ENCODE results near the gene MTFP1.

MTFP1 gene

GRCh38 chr22:30404307-30404706 lies 21.3 kb upstream of the MTFP1 start:
- H3K4me3 ChIP-seq (ENCODE audit: low read depth, low read length): no peak overlapping the region
- TF ChIP-seq CTCF (IDR thresholded peaks at IDR 0.05; ENCODE audit: low read depth, low read length, missing control alignments): no peak
- no peak for DNase-seq (ENCODE audit: low read depth)

- TF ChIP-seq CTCF (IDR thresholded peaks at IDR 0.05; ENCODE audit: low read depth, low read length, missing control alignments): no peak
Observed at GRCh38 chr22:30405731-30406130, 19.8 kb upstream of the MTFP1 start.

GRCh38 chr22:30406400-30406799 lies 19.2 kb upstream of the MTFP1 start:
- DNase-seq (ENCODE audit: low read depth): no peak
- H3K4me3 ChIP-seq (ENCODE audit: low read depth, low read length): no peak overlapping the region
- TF ChIP-seq CTCF (IDR thresholded peaks at IDR 0.05; ENCODE audit: low read depth, low read length, missing control alignments): no peak

More at GRCh38 chr22:30405731-30406130, 19.8 kb upstream of the MTFP1 start:
- H3K4me3 ChIP-seq (ENCODE audit: low read depth, low read length): no peak overlapping the region
- no peak for DNase-seq (ENCODE audit: low read depth)

GRCh38 chr22:30408388-30409102 lies 17.0 kb upstream of the MTFP1 start:
- no peak for DNase-seq (ENCODE audit: low read depth)
- no peak overlapping the region for H3K4me3 ChIP-seq (ENCODE audit: low read depth, low read length)
- TF ChIP-seq CTCF (IDR thresholded peaks at IDR 0.05; ENCODE audit: low read depth, low read length, missing control alignments): no peak

GRCh38 chr22:30411780-30412179 lies 13.8 kb upstream of the MTFP1 start:
- TF ChIP-seq CTCF (IDR thresholded peaks at IDR 0.05; ENCODE audit: low read depth, low read length, missing control alignments): no peak

GRCh38 chr22:30413001-30413400 lies 12.6 kb upstream of the MTFP1 start:
- no peak for TF ChIP-seq CTCF (IDR thresholded peaks at IDR 0.05; ENCODE audit: low read depth, low read length, missing control alignments)
- DNase-seq (ENCODE audit: low read depth): no peak

More at GRCh38 chr22:30411780-30412179, 13.8 kb upstream of the MTFP1 start:
- no peak for DNase-seq (ENCODE audit: low read depth)
- no peak overlapping the region for H3K4me3 ChIP-seq (ENCODE audit: low read depth, low read length)

More at GRCh38 chr22:30413001-30413400, 12.6 kb upstream of the MTFP1 start:
- H3K4me3 ChIP-seq (ENCODE audit: low read depth, low read length): no peak overlapping the region

All from GM12864 (cell line).